ENCODE results near the gene LRRC49.

LRRC49 gene

DNA sequence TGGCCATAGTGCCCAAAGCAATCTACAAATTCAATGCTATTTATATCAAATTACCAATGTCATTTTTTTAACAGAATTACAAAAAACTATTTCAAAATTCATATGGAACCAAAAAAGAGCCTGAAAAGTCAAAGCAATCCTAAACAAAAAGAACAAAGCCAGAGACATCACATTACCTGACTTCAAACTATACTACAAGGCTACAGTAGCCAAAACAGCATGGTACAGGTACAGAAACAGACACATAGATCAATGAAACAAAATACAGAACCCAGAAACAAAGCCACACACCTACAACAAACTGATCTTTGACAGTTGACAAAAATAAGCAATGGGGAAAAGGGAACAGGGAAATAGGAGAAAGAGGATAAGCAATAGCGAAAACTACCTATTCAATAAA lies 196.1 kb downstream of the LRRC49 start:
- TF ChIP-seq, protein P1, sequence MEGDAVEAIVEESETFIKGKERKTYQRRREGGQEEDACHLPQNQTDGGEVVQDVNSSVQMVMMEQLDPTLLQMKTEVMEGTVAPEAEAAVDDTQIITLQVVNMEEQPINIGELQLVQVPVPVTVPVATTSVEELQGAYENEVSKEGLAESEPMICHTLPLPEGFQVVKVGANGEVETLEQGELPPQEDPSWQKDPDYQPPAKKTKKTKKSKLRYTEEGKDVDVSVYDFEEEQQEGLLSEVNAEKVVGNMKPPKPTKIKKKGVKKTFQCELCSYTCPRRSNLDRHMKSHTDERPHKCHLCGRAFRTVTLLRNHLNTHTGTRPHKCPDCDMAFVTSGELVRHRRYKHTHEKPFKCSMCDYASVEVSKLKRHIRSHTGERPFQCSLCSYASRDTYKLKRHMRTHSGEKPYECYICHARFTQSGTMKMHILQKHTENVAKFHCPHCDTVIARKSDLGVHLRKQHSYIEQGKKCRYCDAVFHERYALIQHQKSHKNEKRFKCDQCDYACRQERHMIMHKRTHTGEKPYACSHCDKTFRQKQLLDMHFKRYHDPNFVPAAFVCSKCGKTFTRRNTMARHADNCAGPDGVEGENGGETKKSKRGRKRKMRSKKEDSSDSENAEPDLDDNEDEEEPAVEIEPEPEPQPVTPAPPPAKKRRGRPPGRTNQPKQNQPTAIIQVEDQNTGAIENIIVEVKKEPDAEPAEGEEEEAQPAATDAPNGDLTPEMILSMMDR (IDR thresholded peaks at IDR 0.05; ENCODE audit: extremely low read depth, missing control alignments), result no peak
- no peak for DNase-seq (ENCODE audit: low spot score)

DNA sequence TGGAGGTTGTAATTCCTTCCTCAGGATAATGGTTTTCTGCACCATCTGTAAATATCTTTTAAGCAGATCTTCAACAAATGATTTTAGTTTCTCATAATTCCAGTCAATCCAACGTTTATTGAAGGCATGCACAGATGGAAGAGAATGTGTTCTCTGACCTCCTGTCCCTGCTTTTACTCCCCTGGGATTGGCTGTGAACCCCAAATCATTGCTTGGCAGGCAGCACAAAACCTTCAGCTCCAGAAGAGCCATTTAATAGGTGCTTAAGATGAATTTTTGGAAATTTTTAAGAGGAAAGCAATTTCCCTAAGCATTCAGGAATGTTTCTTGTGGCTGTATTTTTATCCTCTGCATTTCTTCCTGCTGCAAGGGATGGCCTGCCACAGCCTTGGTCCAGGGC lies 197.2 kb downstream of the LRRC49 start:
- no peak for DNase-seq (ENCODE audit: low spot score)
- TF ChIP-seq, protein P1 (IDR thresholded peaks at IDR 0.05; ENCODE audit: extremely low read depth, missing control alignments), result no peak

DNA sequence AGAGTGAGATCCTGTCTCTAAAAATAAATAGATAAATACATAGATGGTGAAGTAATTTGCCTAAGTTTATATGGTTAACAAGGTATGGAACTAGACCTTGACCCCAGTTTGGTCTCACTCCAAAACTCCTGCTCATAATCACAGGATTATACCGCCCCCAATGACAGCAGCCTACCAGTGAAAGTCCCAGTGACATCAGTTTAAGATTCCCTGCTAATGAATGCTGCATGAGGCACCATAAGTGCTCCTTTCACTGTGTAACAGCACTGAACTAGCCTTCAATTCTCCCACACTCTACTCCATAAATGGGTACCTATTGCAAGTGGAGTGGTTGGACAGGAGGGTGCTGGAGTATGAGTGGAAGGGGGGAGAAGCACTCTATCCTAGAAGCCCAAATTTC lies 199.0 kb downstream of the LRRC49 start:
- TF ChIP-seq, protein P1 (IDR thresholded peaks at IDR 0.05; ENCODE audit: extremely low read depth, missing control alignments), result no peak
- DNase-seq (ENCODE audit: low spot score), result no peak

DNA sequence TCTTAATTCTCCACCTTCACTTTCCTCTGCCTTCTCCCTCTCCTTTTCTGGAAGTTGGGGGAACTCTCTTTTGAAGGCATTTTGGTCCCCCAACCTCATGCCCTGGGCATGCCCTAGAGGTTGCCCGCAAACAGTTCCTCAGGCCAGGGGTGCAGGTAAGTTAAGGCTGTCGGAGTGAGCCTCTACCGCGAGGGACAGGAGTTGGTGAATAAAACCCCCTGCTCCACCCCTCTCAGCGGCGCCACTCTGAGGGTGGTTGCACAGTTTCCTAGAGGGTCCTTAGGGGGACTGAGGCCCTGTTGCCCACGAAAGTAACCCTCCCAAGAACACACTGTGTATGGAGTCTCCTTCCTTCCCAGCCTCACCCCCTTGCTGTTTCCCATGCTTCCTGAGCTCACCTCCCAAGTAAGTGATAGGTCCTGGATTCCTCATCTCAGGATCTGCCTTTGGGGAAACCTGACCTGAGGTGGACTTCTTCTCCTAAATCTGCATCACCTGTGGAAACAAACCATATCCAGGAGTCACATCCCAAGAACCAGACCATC lies 199.5 kb downstream of the LRRC49 start:
- DNase-seq (ENCODE audit: low spot score), result no peak
- TF ChIP-seq, protein P1 (IDR thresholded peaks at IDR 0.05; ENCODE audit: extremely low read depth, missing control alignments), result no peak

DNA sequence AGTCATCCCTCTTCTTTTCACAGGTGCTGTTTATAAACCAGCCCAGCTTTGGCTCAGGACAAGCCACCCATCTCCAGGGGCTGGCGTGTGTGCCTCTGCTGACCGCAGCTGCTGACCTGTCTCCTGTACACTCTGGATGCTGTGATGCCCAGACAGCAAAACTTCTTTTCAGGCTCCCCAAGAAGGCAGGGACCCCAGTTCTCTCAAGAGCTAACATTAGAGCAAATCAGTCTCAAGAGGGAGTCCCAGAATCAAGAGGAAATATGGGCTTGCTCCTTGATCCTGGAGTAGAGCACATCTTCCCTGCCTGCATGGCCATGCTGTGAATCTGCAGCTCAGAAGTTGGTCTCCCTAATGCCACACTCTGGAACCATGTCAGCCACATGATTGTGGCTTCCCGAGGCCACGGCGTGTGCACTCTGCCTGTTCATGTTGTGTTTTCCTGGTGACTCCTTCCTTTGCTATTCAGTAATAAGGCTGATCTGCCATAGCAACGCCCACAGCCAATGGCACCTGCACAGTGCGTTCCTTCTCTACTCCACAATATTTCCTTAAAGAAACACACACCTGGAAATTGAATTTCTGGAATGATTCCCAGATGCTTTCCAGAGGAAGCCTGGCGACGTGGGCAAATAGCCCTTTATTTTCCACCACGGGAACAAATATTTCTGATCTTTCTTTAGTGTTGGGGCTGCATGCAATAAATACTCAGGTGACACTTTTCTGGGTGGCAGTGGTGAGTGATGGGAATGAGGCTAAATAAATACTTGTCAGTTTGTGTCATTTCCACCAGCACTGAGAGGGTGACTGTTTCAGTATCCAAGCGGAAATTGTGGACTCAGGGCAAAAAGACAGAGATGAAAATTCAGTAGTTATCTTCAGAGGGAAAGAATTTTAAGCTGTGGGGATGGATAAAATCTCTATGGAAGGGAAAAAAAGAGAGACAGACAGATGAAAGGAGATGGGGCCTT lies 200.7 kb downstream of the LRRC49 start:
- TF ChIP-seq, protein P1 (IDR thresholded peaks at IDR 0.05; ENCODE audit: extremely low read depth, missing control alignments), result no peak
- DNase-seq (ENCODE audit: low spot score), result no peak

DNA sequence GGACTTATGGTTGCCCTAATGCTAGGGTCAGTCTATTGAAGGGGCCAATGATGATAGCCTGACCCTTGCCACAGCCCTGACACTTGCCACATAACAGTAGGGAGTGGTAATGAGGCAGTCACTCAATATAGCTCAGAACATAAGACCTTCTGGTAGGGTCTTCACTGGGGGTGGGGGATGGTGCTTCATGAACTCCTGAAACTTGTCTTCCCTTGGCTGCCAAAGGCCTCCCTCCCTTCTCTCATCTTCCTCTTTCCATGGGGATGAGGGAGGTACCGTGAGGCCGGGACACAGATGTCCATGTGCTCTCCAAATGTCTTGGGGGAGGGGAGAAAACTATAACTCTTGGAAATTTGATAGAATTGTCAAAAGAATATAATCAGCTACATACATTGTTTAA lies 201.5 kb downstream of the LRRC49 start:
- DNase-seq (ENCODE audit: low spot score), result no peak
- TF ChIP-seq, protein P1 (IDR thresholded peaks at IDR 0.05; ENCODE audit: extremely low read depth, missing control alignments), result no peak

DNA sequence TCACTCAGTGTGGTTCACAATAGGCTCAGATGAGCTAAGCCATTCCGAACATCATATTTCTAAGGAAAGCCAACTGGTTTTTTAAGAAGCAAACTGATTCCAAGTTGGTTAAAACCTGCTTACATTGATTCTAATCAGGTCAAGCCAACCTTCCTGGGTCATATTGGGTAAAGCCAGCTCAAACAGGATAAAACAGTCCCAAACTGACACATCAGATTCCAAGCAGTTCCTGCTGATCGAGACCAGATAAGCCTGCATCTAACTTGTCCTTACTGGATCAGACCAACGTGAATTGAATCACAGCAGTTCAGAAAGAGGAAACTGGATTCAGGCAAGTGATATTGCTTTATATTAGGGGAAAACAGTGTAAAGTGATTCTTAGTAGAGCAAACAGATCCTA lies 204.1 kb downstream of the LRRC49 start:
- TF ChIP-seq, protein P1 (IDR thresholded peaks at IDR 0.05; ENCODE audit: extremely low read depth, missing control alignments), result no peak
- DNase-seq (ENCODE audit: low spot score), result no peak

Data from GM20000 (cell line).